HG03575 (cell line): ENCODE results near the gene ANKLE1.

ENCODE experiments used
- ATAC-seq: cut with Tn5 transposase; IDR thresholded peaks from one replicate; pipeline ENCODE4 v1.9.1; 2021; ENCODE audit not compliant: unreplicated experiment, insufficient number of reproducible peaks, low FRiP score; ENCODE audit errors: extremely low read depth

The ANKLE1 gene, protein sequence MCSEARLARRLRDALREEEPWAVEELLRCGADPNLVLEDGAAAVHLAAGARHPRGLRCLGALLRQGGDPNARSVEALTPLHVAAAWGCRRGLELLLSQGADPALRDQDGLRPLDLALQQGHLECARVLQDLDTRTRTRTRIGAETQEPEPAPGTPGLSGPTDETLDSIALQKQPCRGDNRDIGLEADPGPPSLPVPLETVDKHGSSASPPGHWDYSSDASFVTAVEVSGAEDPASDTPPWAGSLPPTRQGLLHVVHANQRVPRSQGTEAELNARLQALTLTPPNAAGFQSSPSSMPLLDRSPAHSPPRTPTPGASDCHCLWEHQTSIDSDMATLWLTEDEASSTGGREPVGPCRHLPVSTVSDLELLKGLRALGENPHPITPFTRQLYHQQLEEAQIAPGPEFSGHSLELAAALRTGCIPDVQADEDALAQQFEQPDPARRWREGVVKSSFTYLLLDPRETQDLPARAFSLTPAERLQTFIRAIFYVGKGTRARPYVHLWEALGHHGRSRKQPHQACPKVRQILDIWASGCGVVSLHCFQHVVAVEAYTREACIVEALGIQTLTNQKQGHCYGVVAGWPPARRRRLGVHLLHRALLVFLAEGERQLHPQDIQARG

DNA sequence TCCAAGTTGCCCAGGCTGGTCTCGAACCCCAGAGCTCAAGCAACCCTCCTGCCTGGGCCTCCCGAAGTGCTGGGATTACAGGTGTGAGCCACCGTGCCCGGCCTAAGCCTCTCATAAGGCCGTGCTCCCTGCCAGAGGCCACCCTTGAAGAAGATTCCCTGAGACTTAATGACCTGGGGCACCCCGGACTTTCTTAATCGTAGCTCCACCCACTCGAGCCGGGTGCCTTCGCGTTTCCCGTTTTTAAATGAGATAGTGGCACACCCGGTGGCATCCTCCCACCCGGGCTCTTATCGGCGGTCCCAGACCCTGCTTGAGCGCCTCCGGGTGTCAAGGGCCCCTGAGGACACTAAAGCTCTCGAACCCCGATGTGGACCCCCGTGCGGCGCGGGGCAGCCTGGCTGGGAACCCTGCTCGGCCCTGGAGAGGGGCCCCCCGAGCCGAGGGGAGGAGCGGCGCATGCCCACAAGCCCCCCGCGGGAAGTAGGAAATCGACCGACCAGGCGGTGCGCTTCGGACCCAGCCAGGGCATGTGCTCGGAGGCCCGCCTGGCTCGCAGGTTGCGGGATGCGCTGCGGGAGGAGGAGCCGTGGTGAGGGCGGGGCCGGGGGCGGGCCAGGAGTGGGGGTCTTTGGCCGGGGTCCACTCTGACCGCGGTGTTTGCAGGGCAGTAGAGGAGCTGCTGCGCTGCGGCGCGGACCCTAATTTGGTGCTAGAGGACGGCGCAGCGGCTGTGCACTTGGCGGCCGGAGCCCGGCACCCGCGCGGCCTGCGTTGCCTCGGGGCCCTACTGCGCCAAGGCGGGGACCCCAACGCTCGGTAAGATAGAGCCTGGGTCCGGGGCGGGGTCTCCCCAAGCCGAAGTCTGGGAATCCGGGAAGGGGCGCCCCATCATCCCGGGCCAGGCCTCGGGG, at the start of gene ANKLE1:
TSS of gene ANKLE1 (plus strand) at position 511 of the 914 bp plus-strand sequence. CDS start at position 531, 20 bp downstream.
- ATAC-seq = no peak

DNA sequence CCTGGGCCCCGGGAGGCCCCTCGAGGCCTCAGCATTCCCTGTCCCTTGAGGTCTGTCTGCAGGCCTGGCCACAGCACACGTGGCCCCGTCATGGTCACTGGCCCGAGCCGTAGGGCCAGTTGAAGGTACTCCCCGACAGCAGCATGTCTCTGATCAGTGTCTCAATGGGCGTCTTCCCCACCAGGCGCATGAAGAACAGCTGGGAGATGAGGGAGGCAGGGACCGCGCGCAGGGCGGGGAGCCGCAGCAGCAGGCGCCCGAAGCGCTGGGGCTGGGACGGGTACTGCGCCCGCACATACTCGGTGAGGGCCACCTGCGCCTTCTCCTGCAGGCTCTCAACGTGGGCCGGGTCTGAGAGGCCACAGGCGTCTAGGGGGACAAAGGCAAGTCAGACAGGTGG, 49.4 kb upstream of the ANKLE1 start:
- ATAC-seq = no peak

DNA sequence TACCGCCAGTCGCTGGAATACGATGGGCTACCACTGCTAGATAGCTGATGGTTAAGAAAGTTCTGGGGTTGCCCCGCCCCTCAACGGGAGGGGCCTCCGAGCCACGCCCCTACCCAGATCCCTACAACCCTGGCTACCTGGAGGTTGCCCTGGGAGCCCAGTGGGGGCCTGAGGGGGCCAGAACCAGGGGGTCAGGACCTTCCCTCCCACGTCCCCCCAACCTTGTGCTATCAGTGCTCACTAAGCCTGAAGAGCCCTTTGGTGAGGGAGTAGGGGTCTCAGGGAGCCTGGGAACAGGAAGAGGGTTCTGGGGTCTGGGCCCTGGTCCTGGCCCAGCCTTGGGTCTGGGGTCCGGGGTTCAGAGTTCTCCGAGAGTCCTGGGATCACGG, 46.8 kb upstream of the ANKLE1 start:
- no peak for ATAC-seq

DNA sequence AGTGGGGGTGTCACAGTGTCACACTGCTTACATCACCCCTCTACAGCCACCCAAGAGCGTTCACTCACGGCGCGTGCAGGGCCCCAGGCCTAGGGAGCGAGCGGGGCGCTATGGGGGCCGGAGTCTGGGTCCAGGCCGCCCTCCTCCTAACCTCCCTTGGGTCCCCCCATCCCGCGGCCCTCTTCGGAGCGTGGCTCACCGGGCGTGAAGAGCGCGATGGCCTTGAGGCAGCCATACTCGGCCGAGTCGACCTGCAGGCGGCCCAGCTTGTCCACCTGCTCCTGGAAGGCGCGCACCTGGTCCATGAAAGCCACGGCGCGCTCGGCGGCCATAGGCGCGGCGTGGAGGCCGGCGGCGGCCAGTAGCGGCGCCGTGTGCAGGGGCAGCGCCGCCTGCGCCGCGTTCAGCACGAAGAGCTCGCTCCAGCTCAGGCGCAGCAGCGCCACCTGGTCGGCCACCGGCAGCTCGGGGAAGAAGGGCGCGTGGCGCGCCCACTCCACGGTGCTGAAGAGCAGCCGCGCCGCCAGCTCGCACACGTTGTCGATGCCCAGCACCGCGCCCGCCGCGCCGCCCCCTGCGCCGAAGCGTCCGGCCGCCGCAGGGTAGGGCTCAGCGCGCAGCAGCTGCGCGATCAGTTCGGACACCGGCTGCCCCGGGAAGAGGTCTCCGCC, 46.3 kb upstream of the ANKLE1 start:
- ATAC-seq = no peak

DNA sequence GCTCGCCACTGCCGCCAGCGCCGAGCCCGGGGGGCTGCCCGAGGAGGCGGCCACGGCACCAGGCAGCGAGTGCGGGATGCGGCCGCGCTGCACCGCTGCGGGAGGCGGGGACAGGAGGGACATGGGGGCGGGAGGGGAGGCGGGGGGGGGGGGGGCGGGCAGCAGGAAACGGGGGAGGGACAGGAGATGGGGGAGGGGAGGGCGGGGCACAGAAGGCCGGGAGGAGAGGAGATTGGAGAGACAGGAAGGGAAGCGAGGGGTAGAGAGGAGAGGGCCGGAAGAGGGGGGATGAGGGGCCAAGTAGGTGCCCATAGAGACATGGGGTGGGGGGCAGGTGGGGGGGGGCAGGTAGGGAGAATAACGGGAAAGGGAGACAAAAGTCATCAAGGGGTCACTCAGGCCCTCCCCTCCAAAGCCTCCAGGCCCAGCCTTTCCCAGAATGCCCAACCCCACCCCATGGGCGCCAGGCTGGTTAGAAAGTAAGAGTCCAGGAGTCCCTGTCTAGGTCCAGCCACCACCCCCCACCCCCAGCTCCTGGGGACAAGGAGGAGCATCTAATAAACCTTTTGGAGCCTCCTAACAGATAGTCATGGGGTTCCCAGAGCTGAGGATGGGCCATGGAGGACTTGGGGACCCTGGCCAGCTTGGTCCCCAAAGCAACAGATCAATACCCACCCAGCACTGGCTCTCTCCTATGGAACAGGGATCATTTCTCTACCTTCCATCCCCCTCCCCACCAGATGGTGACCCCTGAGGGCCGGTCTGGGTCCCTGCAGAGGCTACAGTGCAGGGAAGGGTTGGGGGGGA, 45.5 kb upstream of the ANKLE1 start:
- no peak for ATAC-seq

GRCh38 chr19:17236811-17237543, 44.7 kb upstream of the ANKLE1 start:
- no peak for ATAC-seq

- no peak for ATAC-seq
Measured at GRCh38 chr19:17237747-17238706, 43.7 kb upstream of the ANKLE1 start.

DNA sequence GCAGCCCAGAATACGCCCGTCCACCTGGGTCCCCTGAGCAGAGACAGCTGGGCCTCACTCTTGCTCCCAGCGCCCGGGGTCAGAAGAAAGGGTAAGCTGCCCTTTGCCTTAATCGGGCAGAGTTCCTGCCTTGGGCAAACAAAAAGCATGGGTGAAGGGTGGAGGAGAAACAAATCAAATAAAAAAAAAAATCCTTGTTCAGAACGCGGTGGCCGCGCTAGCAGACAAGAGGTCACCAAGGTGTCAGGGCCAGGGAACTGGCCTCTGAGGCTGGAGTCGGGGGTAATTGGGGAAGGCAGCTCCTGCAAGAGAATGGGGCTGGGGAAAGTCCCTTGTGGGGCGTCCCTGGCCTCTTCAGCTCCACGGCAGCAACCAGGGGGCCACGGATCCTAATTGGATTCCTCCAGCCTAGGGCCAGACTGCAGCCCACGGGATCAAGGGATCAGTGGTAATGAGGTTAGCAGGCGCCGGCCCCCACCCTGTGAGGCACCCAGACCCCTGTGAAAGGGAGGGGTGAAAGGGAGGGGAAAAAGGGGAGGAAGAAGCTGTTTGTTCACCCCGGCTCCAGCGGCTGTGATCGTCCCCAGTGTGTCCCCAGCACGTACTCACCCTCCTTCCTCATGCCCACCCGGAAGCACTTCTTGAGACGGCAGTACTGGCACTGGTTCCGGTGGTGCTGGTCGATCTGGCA, 41.5 kb upstream of the ANKLE1 start:
- no peak for ATAC-seq

DNA sequence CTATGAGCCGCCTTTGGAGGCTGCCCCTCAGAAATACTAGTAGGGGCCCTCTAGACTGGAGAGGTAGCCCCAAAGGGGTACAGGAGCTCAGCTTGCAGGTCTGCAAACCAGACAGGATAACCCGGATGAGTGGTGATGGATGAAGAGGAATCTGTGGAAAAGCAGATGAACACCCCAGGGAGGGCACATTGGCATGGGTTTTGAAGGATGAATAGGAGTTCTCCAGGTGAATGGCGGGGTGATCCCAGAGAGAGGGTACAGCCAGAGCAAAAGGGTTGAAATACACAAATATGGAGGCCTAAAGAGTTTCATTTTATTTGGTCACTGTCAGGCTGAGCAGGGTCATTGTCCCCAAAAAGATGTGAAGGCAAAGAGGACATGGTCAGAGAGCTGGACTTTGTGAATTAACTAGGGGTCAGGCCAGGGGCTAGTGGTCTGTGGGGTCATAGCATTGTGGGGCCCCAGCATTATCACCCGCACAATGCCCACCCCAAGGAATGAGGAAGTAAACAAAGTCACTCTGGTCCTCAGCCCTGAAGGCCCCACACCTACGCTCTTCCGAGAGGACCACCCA, 40.8 kb upstream of the ANKLE1 start:
- no peak for ATAC-seq

GRCh38 chr19:17242431-17243208, 39.1 kb upstream of the ANKLE1 start:
- no peak for ATAC-seq

GRCh38 chr19:17243211-17243829, 38.4 kb upstream of the ANKLE1 start:
- ATAC-seq = no peak

GRCh38 chr19:17243830-17244617, 37.7 kb upstream of the ANKLE1 start:
- no peak for ATAC-seq

DNA sequence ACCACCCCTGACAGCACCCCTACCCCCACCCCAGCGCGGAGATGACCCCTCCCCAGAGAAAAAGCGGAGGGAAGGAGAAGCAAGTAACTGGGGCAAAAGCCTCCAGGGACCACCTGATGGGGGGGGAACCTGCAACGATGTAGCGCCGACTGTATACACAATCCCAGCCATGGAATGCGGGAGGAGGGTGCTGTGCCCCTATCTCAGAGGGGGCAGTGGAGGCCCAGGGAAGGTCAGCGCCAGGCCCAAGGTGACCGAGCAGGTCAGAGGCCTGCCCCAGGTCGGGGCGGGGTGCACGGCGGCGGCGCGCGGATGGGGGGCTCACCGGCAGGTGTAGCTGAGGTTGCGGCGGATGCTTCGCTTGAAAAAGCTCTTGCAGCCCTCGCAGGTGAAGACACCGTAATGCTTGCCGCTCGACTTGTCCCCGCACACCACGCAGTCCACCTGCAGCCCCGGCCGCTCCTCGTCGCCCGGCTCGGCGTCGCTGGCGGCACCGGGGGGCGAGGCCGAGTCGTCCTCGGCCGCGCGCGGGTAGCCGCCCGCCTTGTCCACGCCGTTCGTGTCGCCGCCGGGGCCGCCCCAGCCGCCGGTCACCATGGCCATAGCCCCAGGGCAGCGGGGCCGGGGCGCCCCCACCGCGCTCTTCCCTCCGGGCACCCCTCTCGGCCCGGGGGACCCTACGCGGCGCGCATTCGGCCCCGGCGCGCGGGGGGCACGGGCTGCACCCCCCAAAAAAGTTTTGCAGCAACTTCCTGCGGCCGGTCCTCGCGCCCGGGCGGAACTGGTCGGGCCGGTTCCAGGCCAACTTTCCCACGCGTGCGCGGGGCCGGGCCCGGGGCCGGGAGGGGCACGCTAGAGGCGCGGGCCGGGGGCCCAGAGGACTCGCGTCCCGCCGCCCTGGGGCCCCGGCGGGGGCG, 36.8 kb upstream of the ANKLE1 start:
- ATAC-seq = no peak
